ENCODE data around the gene EXOC6B.
"Not testable (repeated sequence)": the region's sequence is repeated elsewhere in the genome, so short reads cannot be mapped to it uniquely, and the experiment has no call there.

- TF ChIP-seq, protein P1, sequence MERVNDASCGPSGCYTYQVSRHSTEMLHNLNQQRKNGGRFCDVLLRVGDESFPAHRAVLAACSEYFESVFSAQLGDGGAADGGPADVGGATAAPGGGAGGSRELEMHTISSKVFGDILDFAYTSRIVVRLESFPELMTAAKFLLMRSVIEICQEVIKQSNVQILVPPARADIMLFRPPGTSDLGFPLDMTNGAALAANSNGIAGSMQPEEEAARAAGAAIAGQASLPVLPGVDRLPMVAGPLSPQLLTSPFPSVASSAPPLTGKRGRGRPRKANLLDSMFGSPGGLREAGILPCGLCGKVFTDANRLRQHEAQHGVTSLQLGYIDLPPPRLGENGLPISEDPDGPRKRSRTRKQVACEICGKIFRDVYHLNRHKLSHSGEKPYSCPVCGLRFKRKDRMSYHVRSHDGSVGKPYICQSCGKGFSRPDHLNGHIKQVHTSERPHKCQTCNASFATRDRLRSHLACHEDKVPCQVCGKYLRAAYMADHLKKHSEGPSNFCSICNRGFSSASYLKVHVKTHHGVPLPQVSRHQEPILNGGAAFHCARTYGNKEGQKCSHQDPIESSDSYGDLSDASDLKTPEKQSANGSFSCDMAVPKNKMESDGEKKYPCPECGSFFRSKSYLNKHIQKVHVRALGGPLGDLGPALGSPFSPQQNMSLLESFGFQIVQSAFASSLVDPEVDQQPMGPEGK (CRISPR knock-in tag; IDR thresholded peaks at IDR 0.05; ENCODE audit: borderline replicate concordance) = not testable (repeated sequence)
- not testable (repeated sequence) for TF ChIP-seq ZFP30 (CRISPR knock-in tag; IDR thresholded peaks at IDR 0.05); OSR1 (CRISPR knock-in tag; IDR thresholded peaks at IDR 0.05); RARB (CRISPR knock-in tag; IDR thresholded peaks at IDR 0.05); ZFP3 (CRISPR knock-in tag; IDR thresholded peaks at IDR 0.05); GLIS3 (CRISPR knock-in tag; IDR thresholded peaks at IDR 0.05); ZNF565 (CRISPR knock-in tag; conservative IDR thresholded peaks at IDR 0.05; ENCODE audit: low read depth); ESRRG (CRISPR knock-in tag; IDR thresholded peaks at IDR 0.05); PPARA (CRISPR knock-in tag; IDR thresholded peaks at IDR 0.05; ENCODE audit: borderline replicate concordance)
- TF ChIP-seq, protein P2, sequence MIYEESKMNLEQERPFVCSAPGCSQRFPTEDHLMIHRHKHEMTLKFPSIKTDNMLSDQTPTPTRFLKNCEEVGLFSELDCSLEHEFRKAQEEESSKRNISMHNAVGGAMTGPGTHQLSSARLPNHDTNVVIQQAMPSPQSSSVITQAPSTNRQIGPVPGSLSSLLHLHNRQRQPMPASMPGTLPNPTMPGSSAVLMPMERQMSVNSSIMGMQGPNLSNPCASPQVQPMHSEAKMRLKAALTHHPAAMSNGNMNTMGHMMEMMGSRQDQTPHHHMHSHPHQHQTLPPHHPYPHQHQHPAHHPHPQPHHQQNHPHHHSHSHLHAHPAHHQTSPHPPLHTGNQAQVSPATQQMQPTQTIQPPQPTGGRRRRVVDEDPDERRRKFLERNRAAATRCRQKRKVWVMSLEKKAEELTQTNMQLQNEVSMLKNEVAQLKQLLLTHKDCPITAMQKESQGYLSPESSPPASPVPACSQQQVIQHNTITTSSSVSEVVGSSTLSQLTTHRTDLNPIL (CRISPR knock-in tag; IDR thresholded peaks at IDR 0.05; ENCODE audit: low read depth) = not testable (repeated sequence)
- TF ChIP-seq, protein P3, sequence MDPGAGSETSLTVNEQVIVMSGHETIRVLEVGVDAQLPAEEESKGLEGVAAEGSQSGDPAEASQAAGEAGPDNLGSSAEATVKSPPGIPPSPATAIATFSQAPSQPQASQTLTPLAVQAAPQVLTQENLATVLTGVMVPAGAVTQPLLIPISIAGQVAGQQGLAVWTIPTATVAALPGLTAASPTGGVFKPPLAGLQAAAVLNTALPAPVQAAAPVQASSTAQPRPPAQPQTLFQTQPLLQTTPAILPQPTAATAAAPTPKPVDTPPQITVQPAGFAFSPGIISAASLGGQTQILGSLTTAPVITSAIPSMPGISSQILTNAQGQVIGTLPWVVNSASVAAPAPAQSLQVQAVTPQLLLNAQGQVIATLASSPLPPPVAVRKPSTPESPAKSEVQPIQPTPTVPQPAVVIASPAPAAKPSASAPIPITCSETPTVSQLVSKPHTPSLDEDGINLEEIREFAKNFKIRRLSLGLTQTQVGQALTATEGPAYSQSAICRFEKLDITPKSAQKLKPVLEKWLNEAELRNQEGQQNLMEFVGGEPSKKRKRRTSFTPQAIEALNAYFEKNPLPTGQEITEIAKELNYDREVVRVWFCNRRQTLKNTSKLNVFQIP (CRISPR knock-in tag; IDR thresholded peaks at IDR 0.05; ENCODE audit: borderline replicate concordance, low read depth) = not testable (repeated sequence)
These were observed 404.0 kb downstream of the EXOC6B start for GRCh38 chr2:72421771-72422379.

Data from SK-N-SH treated with all-trans-retinoic acid at 6 μM for 48 hours (cell line).